SJCRH30 (cell line): ENCODE measurements around the gene ZMYND12. TPM values are rescaled to one million over a fixed set of nuclear protein-coding genes. Genes with fewer than 3 reads are reported as not detected.
"Not testable (repeated sequence)": the region's sequence is repeated elsewhere in the genome, so short reads cannot be mapped to it uniquely, and the experiment has no call there.

Source experiments
- DNase-seq, 2 experiments: peaks; one replicate each; pipeline ENCODE4 v3.0.0-alpha.2; 2015 to 2020
- H3K27ac ChIP-seq: fragments of 250-450 bp; sonication (Bioruptor Pico); 2 replicates; pipeline ENCODE4 v1.5.1; 2020; ENCODE audit warnings: mild to moderate bottlenecking, moderate library complexity
- H3K27me3 ChIP-seq: fragments of 250-450 bp; sonication (Bioruptor Pico); 2 replicates; pipeline ENCODE4 v1.5.1; 2020; ENCODE audit warnings: mild to moderate bottlenecking, moderate library complexity
- H3K36me3 ChIP-seq: fragments of 250-450 bp; sonication (Bioruptor Pico); 2 replicates; pipeline ENCODE4 v1.5.1; 2020; ENCODE audit warnings: mild to moderate bottlenecking, moderate library complexity
- H3K4me1 ChIP-seq: fragments of 250-450 bp; sonication (Bioruptor Pico); 2 replicates; pipeline ENCODE4 v1.5.1; 2020; ENCODE audit warnings: mild to moderate bottlenecking, moderate library complexity
- H3K4me3 ChIP-seq: fragments of 250-450 bp; sonication (Bioruptor Pico); 2 replicates; pipeline ENCODE4 v1.5.1; 2020; ENCODE audit warnings: mild to moderate bottlenecking, moderate library complexity
- H3K9me3 ChIP-seq: fragments of 250-450 bp; sonication (Bioruptor Pico); replicated peaks from 2 replicates; pipeline ENCODE4 v1.5.1; 2020; ENCODE audit warnings: mild to moderate bottlenecking, moderate library complexity
- total RNA-seq: library from RNA; depleted of rRNA; stranded (reverse); fragments of >200 nt; shearing (Covaris generic); gene quantifications from 2 replicates; pipeline ENCODE4 v1.2.3, GENCODE V29; 2014; rRNA removed

ZMYND12 gene, protein sequence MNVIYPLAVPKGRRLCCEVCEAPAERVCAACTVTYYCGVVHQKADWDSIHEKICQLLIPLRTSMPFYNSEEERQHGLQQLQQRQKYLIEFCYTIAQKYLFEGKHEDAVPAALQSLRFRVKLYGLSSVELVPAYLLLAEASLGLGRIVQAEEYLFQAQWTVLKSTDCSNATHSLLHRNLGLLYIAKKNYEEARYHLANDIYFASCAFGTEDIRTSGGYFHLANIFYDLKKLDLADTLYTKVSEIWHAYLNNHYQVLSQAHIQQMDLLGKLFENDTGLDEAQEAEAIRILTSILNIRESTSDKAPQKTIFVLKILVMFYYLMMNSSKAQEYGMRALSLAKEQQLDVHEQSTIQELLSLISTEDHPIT
- 0.32 TPM in 1 of 2 replicates, not detected in the other for total RNA-seq

DNA sequence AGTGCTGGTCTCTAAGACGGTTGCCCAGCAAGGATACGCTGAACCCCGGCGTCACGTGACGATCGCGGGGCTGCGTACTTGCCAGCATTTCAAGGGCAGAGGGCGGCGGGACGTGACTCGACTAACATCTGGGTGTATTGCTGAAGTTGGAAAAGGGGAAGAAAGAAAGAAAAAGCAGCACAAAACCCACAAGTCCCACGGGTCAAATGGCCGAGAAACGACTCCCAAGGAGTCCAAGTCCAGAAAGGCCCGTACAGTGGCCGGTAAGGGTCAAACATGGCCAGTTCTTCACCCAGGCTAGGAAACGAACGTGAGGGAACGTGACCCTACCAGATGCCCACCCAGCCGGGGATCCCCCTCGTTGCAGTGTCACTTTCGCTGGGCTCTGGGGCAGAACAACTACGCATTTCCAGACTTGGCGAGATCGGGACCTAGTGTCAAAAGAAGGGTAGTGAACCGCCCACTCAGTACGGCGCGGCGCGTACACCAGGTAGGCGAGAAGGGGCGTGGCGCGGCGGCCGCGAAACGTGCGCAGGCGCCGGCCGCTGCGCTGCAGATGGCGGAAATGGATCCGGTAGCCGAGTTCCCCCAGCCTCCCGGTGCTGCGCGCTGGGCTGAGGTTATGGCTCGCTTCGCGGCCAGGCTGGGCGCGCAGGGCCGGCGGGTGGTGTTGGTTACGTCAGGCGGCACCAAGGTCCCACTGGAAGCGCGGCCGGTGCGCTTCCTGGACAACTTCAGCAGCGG is at the start of gene ZMYND12, which contains the start of gene PPCS:
Gene ZMYND12 (minus strand): TSS at position 13 of the 744 bp plus-strand sequence. CDS start 25 bp downstream, outside the sequence.
Gene PPCS (plus strand): TSS at position 534 of the 744 bp plus-strand sequence. CDS start 23 bp downstream, at position 557.
- no peaks in the 10 kb centered on the region for H3K9me3 ChIP-seq
- peak within 1 kb of the TSS; percentile 78 for H3K27ac ChIP-seq
- peak; percentile 81 to 86 for DNase-seq
- H3K4me3 ChIP-seq: peak within 1 kb of the TSS; percentile 91
- H3K4me1 ChIP-seq: no peaks in the 10 kb centered on the region
- H3K27me3 ChIP-seq: no peaks in the 10 kb centered on the region
- no peaks in the 10 kb centered on the region for H3K36me3 ChIP-seq

DNA sequence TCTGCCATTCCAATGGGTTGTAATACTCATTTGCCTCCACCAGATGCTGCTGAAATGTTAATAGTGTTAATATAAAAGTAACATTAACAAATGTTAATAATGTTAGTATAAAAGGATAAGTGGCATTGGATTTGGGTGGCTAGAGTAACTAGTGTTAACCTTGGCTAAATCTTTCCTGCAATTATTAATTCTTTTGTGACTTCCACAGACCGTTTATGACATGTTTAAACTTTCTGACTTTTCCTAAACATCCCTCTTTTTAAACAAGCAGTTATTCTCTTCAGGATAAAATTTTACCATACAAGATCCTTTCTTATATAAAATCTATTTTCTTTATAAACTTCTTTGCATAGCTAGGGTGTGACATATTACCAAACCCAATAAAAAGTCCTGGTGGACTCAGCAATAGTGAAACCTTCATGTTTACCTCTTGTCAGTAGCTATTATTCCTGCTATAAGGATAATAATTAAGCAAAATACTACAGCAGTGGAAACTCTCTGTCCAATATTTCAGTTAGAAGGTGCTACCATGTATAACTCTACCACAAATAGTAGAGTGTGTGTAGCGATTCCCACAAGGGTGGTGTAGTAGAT is 48.8 kb upstream of the ZMYND12 start:
- Histone ChIP-seq H3K4me1 (no peaks in the 10 kb centered on the region), H3K27ac (no peak overlapping the region), H3K36me3 (no peaks in the 10 kb centered on the region), H3K4me3 (no peak overlapping the region), H3K9me3 (peaks cover 25% of the 10 kb centered on the region), H3K27me3 (no peaks in the 10 kb centered on the region)
- DNase-seq: no peak

DNA sequence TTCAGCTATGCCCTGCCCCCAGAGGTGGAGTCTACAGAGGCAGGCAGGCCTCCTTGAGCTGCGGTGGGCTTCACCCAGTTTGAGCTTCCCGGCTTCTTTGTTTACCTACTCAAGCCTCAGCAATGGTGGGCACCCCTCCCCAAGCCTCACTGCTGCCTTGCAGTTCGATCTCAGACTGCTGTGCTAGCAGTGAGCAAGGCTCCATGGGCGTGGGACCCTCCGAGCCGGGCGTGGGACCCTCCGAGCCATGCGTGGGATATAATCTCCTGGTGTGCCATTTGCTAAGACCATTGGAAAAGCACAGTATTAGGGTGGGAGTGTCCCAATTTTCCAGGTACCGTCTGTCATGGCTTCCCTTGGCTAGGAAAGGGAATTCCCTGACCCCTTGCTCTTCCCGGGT is 46.2 kb upstream of the ZMYND12 start:
- not testable (repeated sequence) for H3K27ac ChIP-seq, H3K36me3 ChIP-seq, H3K4me1 ChIP-seq, H3K4me3 ChIP-seq, H3K27me3 ChIP-seq, DNase-seq
- peaks cover 25% of the 10 kb centered on the region for H3K9me3 ChIP-seq

DNA sequence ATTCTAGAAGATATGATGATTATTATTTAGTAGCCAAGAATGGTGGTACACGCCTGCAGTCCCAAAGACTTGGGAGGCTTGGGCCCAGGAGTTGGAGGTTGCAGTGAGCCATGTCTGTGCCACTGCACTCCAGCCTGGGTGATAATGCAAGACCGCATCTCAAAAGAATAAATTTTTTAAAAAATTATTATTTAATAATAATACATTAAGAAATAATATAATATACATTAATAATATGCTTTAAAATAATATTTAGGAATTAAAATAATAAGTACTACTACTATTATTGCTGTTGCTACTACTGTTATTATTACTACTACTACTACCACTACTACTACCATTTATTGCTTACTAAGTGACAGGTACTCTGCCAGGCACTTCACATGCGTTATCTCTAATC is 34.4 kb upstream of the ZMYND12 start:
- H3K27ac ChIP-seq: no peak overlapping the region
- no peaks in the 10 kb centered on the region for H3K36me3 ChIP-seq
- H3K4me1 ChIP-seq: no peaks in the 10 kb centered on the region
- H3K4me3 ChIP-seq: no peak overlapping the region
- no peaks in the 10 kb centered on the region; the same call in 1 of the 2 replicates for H3K9me3 ChIP-seq
- H3K27me3 ChIP-seq: no peaks in the 10 kb centered on the region
- no peak for DNase-seq

DNA sequence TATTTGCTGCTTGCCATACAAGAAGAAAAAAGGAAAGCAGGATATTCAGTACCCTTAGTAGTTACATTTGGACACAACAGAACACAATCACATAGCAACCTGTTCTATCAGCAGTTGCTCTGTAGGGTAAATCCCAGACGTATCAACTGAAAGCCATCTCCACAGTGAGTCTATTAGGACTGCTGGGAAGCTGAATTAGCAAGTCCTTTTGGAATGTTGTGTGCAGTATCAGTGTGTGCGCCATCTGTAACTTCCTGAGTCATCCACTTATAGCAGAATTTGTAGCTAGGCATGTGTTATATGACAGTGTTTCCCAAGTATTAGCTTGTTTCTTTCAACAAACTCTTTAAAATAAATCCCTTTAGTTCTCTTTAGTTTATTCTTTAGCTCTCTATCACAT is 28.6 kb upstream of the ZMYND12 start:
- no peak overlapping the region for H3K4me3 ChIP-seq
- no peak overlapping the region for H3K27ac ChIP-seq
- H3K27me3 ChIP-seq: no peaks in the 10 kb centered on the region
- DNase-seq: peak; percentile 13 to 39
- no peaks in the 10 kb centered on the region for H3K9me3 ChIP-seq
- no peaks in the 10 kb centered on the region for H3K36me3 ChIP-seq
- no peaks in the 10 kb centered on the region for H3K4me1 ChIP-seq

DNA sequence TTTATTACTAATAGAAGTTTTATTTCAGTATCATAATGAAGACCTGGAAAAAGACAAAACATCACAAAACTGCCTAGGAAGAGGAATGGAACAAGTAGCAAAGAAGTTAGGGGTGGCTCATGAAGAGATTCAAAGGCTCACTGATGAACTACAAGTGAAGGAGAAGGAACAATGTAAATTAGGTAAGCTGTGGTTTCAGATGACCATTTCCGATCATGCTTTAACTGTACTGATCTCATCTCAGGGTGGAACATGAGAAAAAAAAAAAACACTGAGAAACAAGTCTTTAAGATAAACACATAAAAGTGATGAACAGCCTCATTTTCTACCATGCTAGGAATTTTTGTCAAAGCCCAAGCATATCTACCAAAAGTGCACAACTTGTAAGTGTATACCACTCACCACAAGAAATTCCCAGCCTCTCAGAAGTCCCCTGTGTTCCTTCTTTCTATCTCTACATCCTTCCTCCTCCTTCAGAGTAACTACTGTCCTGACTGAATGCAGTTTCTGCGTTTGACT is 26.9 kb upstream of the ZMYND12 start:
- Histone ChIP-seq H3K9me3 (no peaks in the 10 kb centered on the region), H3K36me3 (no peaks in the 10 kb centered on the region), H3K27ac (no peak overlapping the region)

DNA sequence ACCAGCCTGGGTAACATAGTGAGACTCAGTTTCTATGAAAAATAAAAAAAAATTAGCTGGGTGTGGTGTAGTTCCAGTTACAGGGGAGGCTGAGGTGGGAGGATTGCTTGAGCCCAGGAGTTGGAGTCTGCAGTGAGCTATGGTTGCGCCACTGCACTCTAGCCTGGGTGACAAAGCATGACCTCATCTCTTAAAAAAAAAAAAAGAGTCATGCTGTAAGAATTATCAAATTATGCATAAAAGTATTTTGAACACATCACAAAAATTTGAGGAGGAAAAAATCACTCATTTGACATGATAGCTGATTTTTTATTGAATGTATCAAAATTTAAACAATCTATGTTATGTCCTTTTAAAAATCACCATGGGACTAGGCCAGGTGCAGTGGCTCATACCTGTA is 25.1 kb upstream of the ZMYND12 start:
- Histone ChIP-seq H3K27me3 (no peaks in the 10 kb centered on the region), H3K4me3 (no peak overlapping the region), H3K27ac (no peak overlapping the region), H3K36me3 (no peaks in the 10 kb centered on the region), H3K4me1 (no peaks in the 10 kb centered on the region), H3K9me3 (no peaks in the 10 kb centered on the region)
- no peak for DNase-seq

More for the DNA sequence above, 26.9 kb upstream of the ZMYND12 start:
- no peaks in the 10 kb centered on the region for H3K27me3 ChIP-seq
- DNase-seq: no peak
- no peaks in the 10 kb centered on the region for H3K4me1 ChIP-seq
- H3K4me3 ChIP-seq: no peak overlapping the region

DNA sequence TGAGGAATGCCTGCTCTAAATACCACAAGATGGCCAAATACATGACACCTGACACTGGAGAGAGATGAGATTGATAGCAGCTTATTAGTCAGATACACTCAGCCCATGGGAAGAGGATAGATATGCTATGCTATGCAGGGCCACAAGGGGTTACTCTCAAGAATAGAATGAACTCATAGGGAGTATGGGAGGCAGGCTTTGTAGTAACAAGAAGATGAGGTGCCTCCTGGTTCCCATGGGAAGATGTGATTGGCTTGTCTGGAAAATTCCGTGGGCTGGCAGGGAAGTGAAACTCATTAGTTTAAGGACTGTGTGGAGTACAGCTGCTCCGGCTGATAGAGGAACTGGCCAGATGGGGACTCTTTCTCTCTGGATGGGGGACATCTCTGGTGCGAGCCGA is 23.8 kb upstream of the ZMYND12 start:
- H3K4me1 ChIP-seq: no peaks in the 10 kb centered on the region
- no peaks in the 10 kb centered on the region for H3K9me3 ChIP-seq
- no peaks in the 10 kb centered on the region for H3K36me3 ChIP-seq
- H3K4me3 ChIP-seq: no peak overlapping the region
- peak in 1 of 2 experiments; percentile 29 for DNase-seq
- no peaks in the 10 kb centered on the region for H3K27me3 ChIP-seq
- H3K27ac ChIP-seq: no peak overlapping the region

DNA sequence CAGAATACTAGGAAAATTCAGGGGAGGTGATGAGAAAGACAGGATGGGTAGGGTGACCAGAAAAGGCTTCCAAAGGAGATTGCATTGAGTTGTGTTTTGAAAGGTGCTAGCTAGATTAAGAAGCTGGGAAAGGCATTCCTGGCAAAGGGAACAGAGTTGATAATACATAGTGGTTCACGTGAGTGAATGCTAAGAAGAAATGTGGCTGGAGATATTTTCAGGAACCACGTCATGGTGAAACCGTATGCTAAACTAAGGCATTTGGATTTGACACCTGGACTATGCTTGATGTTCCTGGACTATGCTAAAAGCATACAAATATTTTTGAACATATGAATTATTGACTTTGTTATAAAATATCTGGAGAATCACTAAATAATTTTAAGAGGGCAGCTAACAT is 22.0 kb upstream of the ZMYND12 start:
- no peak for DNase-seq
- Histone ChIP-seq H3K4me3 (no peak overlapping the region), H3K27ac (no peak overlapping the region), H3K27me3 (no peaks in the 10 kb centered on the region), H3K9me3 (no peaks in the 10 kb centered on the region), H3K36me3 (no peaks in the 10 kb centered on the region), H3K4me1 (no peaks in the 10 kb centered on the region)

DNA sequence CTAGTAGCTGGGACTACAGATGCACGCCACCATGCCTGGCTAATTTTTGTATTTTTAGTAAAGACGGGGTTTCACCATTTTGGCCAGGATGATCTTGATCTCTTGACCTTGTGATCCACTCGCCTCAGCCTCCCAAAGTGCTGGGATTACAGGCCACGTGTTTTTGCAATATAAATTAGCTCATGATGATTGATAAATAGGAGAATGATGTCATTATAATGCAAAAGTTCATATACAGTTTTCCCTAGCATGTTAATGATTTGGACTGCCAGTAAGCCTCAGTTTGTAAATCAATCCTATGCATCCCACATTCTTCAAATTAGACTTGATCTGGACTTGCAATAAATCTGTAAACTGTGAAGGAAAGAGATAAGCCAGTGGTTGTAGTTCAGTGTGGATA is 21.5 kb upstream of the ZMYND12 start:
- not testable (repeated sequence) for H3K4me1 ChIP-seq, H3K36me3 ChIP-seq, H3K27ac ChIP-seq, H3K9me3 ChIP-seq, DNase-seq, H3K27me3 ChIP-seq, H3K4me3 ChIP-seq

DNA sequence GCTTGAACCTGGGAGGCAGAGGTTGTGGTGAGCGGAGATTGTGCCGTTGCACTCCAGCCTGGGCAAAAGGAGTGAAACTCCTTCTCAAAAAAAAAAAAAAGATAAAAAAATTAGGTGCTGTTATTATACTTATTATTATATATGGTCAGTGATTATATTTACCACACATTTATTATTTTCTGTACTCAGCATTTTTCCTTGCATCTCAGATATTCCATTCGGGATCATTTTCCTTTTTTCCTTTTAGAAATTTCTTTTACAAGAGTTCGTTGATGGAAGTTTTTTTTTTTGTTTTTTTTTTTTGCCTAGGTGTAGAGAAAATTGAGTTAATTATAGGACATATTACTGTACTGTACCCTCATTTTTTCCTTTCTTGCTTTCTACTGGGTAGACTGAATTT is 20.8 kb upstream of the ZMYND12 start:
- H3K27me3 ChIP-seq: no peaks in the 10 kb centered on the region
- no peaks in the 10 kb centered on the region for H3K4me1 ChIP-seq
- H3K9me3 ChIP-seq: no peaks in the 10 kb centered on the region
- H3K27ac ChIP-seq: no peak overlapping the region
- no peaks in the 10 kb centered on the region for H3K36me3 ChIP-seq
- no peak overlapping the region for H3K4me3 ChIP-seq
- DNase-seq: no peak

DNA sequence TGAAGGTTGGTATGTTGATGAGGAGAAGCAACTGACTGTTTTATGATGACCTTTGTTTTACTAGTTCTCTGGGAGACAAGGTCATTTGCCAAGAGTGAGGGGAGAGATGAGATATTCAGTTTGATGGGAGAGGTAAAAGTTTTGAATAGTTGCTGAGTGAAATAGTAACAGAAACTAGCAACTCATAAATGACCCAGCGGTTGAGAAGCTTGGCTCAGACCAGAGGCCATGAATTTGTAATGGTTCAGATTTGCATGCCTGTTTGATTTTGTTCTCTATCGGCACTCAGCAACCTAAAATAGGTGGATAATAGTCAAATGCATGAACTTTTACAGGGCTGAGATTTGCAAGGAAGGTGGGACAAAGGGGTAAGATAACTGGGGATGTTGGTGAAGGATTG is 13.9 kb upstream of the ZMYND12 start:
- no peak overlapping the region for H3K27ac ChIP-seq
- H3K4me3 ChIP-seq: no peak overlapping the region
- no peaks in the 10 kb centered on the region for H3K36me3 ChIP-seq
- H3K9me3 ChIP-seq: no peaks in the 10 kb centered on the region
- no peaks in the 10 kb centered on the region for H3K27me3 ChIP-seq
- H3K4me1 ChIP-seq: no peaks in the 10 kb centered on the region
- no peak for DNase-seq

DNA sequence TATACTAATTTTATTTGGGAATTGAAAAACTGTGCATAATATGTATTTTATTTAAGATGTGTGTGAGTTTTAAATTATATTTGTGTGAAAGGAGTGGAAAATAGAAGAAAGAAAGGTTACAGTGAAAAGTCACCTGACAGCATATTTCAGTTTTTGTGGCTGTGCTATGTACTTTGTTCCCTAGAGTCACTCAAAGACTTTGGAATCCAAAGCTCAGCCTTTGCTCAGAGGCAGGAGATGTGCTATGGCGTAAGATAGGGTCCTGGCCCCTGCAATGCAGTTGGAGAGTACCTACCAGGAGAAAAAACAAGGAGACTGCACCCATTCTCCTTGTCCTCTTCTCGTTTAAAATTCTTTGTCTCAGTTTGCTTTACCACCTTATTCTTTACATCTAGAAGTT is 10.2 kb upstream of the ZMYND12 start:
- no peaks in the 10 kb centered on the region for H3K36me3 ChIP-seq
- no peak for DNase-seq
- no peaks in the 10 kb centered on the region for H3K9me3 ChIP-seq
- no peaks in the 10 kb centered on the region for H3K4me1 ChIP-seq
- no peak overlapping the region for H3K27ac ChIP-seq
- H3K4me3 ChIP-seq: no peak overlapping the region
- H3K27me3 ChIP-seq: no peaks in the 10 kb centered on the region

DNA sequence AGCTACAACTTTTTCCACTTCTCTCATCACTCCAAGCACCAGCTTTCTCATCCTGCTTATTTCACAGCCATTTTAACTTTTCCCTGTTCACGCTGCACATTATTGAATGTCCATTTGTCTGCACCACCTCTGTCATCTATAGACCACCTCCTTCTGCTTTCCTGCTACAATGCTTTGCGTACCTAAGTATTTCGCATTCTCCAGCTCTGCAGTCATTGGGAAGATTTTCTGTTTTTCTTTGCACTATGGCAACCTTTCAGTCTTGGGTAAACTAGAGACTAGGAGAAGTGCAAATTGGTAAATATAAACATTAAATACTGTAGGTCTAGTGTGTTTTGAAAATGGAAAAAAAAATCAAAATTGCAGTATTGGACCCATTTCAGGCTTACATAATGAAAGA is 8.1 kb upstream of the ZMYND12 start:
- no peaks in the 10 kb centered on the region for H3K27me3 ChIP-seq
- no peaks in the 10 kb centered on the region for H3K4me1 ChIP-seq
- H3K36me3 ChIP-seq: no peaks in the 10 kb centered on the region
- H3K27ac ChIP-seq: no peak overlapping the region
- DNase-seq: no peak
- no peak overlapping the region for H3K4me3 ChIP-seq
- H3K9me3 ChIP-seq: no peaks in the 10 kb centered on the region
